GM10248 (cell line): Measurements from ENCODE around the gene ARHGAP1.

Experiments
- CTCF ChIA-PET: fragments of 300-600 bp; sonication (Branson Sonifier 250); formaldehyde crosslinking; extraction: SDS; loops from one replicate; lab custom pipeline; 2021; ENCODE audit warnings: antibody characterized with exemption; lab: Yijun Ruan, JAX
- POLR2A ChIA-PET: fragments of 350-650 bp; sonication (Branson Sonifier 250); formaldehyde crosslinking; extraction: SDS; loops from one replicate; lab custom pipeline; 2020; ENCODE audit warnings: antibody characterized with exemption; lab: Yijun Ruan, JAX
- DNase-seq: peaks from one replicate; pipeline ENCODE4 v3.0.0; 2012; ENCODE audit errors: extremely low spot score
- TF ChIP-seq, protein P1 (sequence below): IDR thresholded peaks from 2 replicates; pipeline ENCODE4 v1.5.1; 2012; ENCODE audit warnings: mild to moderate bottlenecking, low read depth; ENCODE audit errors: extremely low read depth, missing control alignments, control extremely low read depth

The ARHGAP1 gene

DNA sequence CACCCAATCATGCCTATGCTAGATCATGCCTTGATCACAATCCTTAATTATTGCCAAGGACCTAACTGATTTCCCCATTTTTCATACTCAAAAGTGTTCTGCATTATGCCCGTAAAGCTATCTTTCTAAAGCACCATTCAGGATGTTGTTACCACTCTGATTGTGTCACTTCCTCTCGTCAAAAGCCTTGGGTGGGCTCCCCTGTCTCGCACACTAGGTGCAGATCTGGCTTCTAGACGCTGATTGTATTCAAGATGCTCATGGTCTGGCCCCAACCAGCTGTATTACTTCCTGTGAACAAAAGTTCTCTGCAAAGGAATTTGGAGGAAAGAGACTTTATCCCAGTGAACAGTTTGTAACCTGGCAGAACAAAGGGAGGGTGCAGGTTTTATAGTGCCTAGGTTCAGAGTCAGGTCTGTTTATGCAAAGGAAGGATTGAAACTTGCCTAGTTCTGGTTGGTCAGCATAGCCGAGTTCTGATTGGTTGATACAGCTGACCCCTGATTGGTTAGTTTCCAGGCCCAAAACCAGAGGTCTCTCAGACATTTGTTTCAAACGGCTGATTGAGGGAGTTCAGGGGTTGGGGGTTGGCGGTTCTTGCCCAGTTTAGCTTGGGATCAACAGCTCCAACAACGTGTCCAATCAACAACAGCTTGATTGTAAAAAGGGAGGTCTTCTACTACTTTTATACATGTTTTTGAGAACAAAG lies 57.6 kb downstream of the ARHGAP1 start:
- ChIA-PET CTCF (interaction anchor here (1.0 to 2.0 kb wide), 5 partner anchors 10 to 165 kb away, joined by 3 to 5 read pairs (median 4); no protein-coding TSS in a partner anchor), POLR2A (no interaction called here)
- TF ChIP-seq, protein P1, sequence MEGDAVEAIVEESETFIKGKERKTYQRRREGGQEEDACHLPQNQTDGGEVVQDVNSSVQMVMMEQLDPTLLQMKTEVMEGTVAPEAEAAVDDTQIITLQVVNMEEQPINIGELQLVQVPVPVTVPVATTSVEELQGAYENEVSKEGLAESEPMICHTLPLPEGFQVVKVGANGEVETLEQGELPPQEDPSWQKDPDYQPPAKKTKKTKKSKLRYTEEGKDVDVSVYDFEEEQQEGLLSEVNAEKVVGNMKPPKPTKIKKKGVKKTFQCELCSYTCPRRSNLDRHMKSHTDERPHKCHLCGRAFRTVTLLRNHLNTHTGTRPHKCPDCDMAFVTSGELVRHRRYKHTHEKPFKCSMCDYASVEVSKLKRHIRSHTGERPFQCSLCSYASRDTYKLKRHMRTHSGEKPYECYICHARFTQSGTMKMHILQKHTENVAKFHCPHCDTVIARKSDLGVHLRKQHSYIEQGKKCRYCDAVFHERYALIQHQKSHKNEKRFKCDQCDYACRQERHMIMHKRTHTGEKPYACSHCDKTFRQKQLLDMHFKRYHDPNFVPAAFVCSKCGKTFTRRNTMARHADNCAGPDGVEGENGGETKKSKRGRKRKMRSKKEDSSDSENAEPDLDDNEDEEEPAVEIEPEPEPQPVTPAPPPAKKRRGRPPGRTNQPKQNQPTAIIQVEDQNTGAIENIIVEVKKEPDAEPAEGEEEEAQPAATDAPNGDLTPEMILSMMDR = no peak
- no peak for DNase-seq

DNA sequence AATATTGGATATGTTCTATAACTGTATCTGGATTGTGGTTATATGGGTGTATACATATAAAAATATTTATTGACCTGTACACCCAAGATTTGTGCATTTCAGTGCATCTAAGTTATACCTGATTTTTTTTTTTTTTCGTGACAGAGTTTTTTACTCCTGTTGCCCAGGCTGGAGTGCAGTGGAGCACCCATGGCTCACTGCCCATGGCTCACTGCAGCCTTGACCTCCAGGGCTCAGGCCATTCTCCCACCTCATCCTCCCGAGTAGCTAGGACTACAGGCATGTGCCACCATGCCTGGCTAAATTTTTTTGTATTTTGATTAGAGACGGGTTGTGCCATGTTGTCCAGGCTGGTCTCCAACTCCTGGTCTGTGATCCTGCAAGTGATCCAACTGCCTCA lies 58.8 kb downstream of the ARHGAP1 start:
- TF ChIP-seq, protein P1 = no peak
- ChIA-PET POLR2A (no interaction called here), CTCF (interaction anchor here (0.7 to 3.1 kb wide), 3 partner anchors 10 to 891 kb away, joined by 3 to 13 read pairs (median 3); no protein-coding TSS in a partner anchor)
- no peak for DNase-seq

DNA sequence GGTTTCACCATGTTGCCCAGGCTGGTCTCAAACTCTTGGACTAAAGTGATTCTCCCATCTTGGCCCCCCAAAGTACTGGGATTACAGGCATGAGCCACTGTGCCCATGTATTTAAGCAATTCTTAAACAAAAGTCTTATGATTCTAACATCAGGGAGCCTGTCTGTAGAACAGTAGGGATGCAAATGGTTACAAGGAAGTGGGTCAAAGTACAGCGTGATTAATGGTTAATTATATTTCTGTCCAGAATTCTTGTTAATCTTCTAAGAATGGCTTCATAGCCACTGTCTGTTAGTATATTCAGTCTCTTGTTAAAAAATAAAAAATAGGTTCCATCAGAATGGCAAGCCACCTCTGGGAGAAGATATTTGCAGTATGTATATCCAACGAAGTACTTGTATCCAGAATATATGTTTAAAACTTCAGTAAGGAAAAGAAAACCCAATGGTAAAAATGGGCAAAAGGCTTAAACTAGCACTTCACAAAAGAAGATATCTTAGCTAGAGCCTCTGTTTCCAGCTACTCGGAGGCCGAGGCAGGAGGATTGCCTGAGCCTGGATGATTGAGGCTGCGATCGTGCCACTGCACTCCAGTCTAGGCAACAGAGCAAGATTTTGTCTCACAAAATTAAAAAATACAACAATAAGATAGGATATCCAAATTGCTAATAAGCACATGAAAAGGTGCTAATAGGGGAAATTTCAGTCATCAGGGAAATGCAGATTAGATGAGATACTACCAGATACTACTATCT lies 60.2 kb downstream of the ARHGAP1 start:
- no peak for DNase-seq
- POLR2A ChIA-PET = no interaction called here
- TF ChIP-seq, protein P1 = no peak
- CTCF ChIA-PET = interaction anchor here (1.5 to 3.1 kb wide), 3 partner anchors 12 to 60 kb away, joined by 4 to 13 read pairs (median 5); partner anchors contain the start of genes ARHGAP1 and ZNF408

DNA sequence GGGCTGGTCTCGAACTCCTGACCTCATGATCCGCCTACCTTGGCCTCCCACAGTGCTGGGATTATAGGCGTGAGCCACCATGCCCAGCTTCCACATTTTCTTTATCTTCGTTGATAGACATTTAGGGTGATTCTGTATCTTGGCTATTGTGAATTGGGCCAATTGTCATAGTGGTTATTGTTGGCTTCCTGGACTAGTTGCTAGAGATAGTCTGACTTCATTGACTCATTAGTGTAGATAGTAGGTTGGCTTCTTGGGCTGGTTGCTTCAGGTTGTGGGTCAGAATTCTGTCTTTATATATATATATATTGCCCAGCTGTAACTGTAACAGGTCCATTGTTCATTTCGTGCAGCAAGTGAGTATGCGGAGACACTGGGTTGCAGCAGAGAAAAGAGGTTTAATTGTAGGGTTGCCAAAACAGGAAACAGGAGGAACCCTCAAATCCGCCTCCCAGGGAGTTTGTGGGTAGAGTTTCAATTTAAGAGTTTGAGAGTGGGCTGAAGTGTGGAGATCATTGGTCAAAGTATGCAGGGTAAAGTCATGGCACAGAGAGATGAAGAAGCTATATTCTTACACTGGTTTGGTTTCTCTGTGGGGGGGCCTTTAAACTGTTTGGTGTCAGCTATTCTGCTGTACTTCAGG lies 61.1 kb downstream of the ARHGAP1 start:
- TF ChIP-seq, protein P1 = no peak
- DNase-seq = no peak
- CTCF ChIA-PET = interaction anchor here (1.5 to 3.1 kb wide), 3 partner anchors 13 to 61 kb away, joined by 4 to 13 read pairs (median 5); partner anchors contain the start of genes ARHGAP1 and ZNF408
- POLR2A ChIA-PET = no interaction called here

DNA sequence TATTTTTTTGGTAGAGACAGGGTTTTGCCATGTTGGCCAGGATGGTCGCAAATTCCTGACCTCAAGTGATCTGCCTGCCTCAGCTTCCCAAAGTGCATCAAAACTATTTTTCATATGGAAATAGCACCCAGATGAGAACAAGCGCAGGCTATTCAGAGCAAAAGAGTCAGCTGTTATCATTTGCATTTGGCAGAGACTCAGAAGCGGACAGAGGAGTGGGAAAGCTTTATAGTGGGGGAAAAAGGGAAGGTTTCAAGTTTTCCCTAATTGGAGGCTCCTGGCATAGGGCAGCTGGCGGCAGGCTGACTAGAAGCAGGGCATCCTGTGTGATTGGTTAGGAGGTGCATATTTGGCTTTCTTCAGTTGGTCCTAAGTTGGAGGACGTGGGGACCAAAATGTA lies 62.9 kb downstream of the ARHGAP1 start:
- CTCF ChIA-PET = interaction anchor here (1.3 kb wide), 1 partner anchor 20 kb away, joined by 3 read pairs; the partner anchor contains the start of gene ATG13
- DNase-seq = no peak
- TF ChIP-seq, protein P1 = no peak
- POLR2A ChIA-PET = no interaction called here

DNA sequence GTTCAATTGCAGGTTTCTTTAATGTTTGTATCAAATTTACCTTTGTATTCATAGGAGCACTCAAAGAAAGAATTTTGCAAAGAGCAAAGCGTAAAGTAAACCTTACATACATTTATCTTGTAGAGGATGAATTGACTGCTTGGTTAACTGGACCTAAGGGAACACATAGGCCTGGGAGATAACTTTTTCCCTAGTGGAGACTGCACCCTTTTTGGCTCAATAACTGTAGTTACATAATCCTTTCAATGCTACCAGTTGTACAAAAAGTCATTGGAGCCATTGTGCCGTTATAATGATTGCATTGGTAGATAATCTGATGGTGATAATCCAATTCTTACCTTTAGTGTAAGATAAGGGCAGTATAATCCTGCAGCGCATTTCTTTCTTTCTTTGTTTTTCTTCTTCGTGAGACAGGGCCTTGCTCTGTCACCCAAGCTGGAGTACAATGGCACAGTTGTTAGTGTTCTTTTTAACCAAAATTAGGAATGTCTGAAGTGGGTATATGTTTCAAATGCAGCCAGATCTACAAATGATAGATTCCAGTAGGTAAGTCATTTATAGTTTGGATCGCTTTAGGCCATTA lies 64.8 kb downstream of the ARHGAP1 start:
- POLR2A ChIA-PET = no interaction called here
- DNase-seq = no peak
- CTCF ChIA-PET = no interaction called here
- TF ChIP-seq, protein P1 = no peak
